ES-I3 (cell line): Measurements from ENCODE around the gene ADCY10.

ENCODE experiments used
- H3K36me3 ChIP-seq: 2 replicates; pipeline ENCODE4 v1.6.1; 2013; ENCODE audit warnings: mild to moderate bottlenecking, low read length, control low read depth, moderate library complexity; ENCODE audit not compliant: insufficient read depth
- H3K4me1 ChIP-seq: 2 replicates; pipeline ENCODE4 v1.6.1; 2013; ENCODE audit warnings: mild to moderate bottlenecking, control low read depth, low read length; ENCODE audit not compliant: insufficient read depth
- H3K9ac ChIP-seq: 2 replicates; pipeline ENCODE4 v1.6.1; 2013; ENCODE audit warnings: low read depth, mild to moderate bottlenecking, low read length, moderate library complexity
- H3K9me3 ChIP-seq: 2 replicates; pipeline ENCODE4 v1.6.1; 2013; ENCODE audit warnings: mild to moderate bottlenecking, low read length, moderate library complexity; ENCODE audit not compliant: control insufficient read depth, insufficient read depth

ADCY10 gene

GRCh38 chr1:167913895-167914496 is at the start of gene ADCY10:
ADCY10 (minus strand) TSS chr1:167914134; CDS start chr1:167905140, 8,994 bp downstream.
- H3K9ac ChIP-seq = no peak within 1 kb of the TSS
- H3K9me3 ChIP-seq = peaks cover 9% of the 10 kb centered on the region
- H3K4me1 ChIP-seq = peaks cover 14% of the 10 kb centered on the region; the same call in 1 of the 2 replicates
- H3K36me3 ChIP-seq = no peaks in the 10 kb centered on the region

DNA sequence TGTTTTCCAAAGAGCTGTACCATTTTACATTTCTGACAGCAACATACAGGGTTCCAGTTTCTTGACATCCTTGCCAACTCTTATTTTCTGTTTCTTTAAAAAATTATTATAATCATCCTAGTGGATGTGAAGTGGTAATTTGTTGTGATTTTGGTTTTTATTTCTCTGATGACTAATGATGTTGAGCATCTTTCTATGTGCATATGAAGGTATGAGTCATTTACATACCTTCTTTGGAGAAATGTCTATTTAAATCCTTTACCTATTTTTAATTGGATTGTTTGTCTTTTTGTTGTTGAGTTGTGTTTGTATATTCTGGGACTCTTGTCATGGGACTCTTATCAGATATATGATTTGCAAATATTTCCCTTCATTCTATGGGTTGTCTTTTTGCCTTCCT is 43.8 kb upstream of the ADCY10 start:
- H3K9ac ChIP-seq = no peak overlapping the region
- H3K9me3 ChIP-seq = no peaks in the 10 kb centered on the region
- 0 out of 2 replicates have a peak, but pooled peaks cover 3% of the 10 kb centered on the region for H3K36me3 ChIP-seq
- no peaks in the 10 kb centered on the region for H3K4me1 ChIP-seq

DNA sequence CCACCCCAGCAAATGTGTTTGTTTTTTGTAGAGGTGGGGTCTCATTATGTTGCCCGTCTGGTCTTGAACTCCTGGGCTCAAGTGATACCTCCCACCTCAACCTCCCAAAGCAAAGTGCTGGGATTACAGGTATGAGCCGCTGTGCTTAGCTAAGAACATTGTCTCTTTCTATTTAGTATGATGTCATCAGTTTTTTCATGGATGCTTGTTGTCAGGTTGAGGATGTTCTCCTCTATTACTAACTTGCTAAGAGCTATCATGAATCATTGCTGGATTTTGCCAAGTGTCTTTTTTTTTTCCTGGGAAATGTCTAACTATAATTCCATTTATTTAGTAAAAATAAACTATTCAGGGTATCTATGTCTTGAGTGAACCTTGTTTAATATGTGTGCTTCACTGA is 42.0 kb upstream of the ADCY10 start:
- Histone ChIP-seq H3K36me3 (0 out of 2 replicates have a peak, but pooled peaks cover 3% of the 10 kb centered on the region), H3K9ac (no peak overlapping the region), H3K9me3 (no peaks in the 10 kb centered on the region), H3K4me1 (no peaks in the 10 kb centered on the region)

GRCh38 chr1:167950569-167950968 is 36.6 kb upstream of the ADCY10 start:
- Histone ChIP-seq H3K9me3 (no peaks in the 10 kb centered on the region), H3K36me3 (0 out of 2 replicates have a peak, but pooled peaks cover 3% of the 10 kb centered on the region), H3K4me1 (no peaks in the 10 kb centered on the region; the same call in 1 of the 2 replicates), H3K9ac (no peak overlapping the region)

- H3K4me1 ChIP-seq = no peaks in the 10 kb centered on the region; the same call in 1 of the 2 replicates
- H3K9ac ChIP-seq = no peak overlapping the region
- H3K36me3 ChIP-seq = no peaks in the 10 kb centered on the region
- H3K9me3 ChIP-seq = no peaks in the 10 kb centered on the region
These were observed 35.9 kb upstream of the ADCY10 start for GRCh38 chr1:167949785-167950184.

GRCh38 chr1:167947733-167948132 is 33.8 kb upstream of the ADCY10 start:
- Histone ChIP-seq H3K4me1 (no peaks in the 10 kb centered on the region; the same call in 1 of the 2 replicates), H3K9me3 (no peaks in the 10 kb centered on the region), H3K36me3 (no peaks in the 10 kb centered on the region), H3K9ac (no peak overlapping the region)

GRCh38 chr1:167943541-167943940 is 29.6 kb upstream of the ADCY10 start:
- Histone ChIP-seq H3K9ac (no peak overlapping the region), H3K9me3 (no peaks in the 10 kb centered on the region), H3K36me3 (no peaks in the 10 kb centered on the region), H3K4me1 (no peaks in the 10 kb centered on the region; the same call in 1 of the 2 replicates)

DNA sequence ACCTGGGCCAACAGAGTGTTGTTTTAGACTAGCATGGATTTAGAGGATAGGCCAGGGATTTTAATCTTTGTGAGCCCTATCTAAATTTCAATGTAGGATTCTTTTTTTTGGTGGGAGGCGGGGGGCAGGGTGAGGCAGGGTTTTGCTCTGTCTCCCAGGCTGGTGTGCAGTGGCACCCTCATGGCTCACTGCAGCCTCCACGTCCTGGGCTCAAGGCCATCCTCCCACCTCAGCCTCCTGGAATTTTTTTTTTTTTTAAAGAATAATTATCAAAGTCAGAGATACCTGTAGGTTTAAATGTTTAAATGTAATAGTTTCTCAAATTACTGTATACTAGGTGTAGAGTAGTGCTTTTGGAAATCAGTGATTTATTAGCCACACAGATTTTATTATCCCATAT is 26.3 kb upstream of the ADCY10 start:
- H3K4me1 ChIP-seq = no peaks in the 10 kb centered on the region; the same call in 1 of the 2 replicates
- no peak overlapping the region for H3K9ac ChIP-seq
- H3K9me3 ChIP-seq = no peaks in the 10 kb centered on the region
- H3K36me3 ChIP-seq = no peaks in the 10 kb centered on the region

- no peaks in the 10 kb centered on the region; the same call in 1 of the 2 replicates for H3K4me1 ChIP-seq
These were observed 24.2 kb upstream of the ADCY10 start for GRCh38 chr1:167938080-167938636.

DNA sequence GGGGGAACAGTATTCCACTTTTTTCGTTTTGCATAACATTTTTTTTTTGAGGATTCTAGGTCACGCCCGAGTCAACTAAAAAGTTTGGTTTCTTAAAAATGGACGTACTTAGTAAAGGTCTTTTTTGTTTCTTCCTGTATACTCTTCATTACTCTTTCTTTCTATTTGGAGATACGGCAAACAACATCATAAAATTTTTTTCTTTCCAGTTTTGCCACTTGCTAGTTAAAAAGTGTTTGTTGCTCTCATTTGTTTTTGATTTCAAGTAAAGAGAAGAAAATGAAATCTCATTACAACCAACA is 23.7 kb upstream of the ADCY10 start:
- Histone ChIP-seq H3K4me1 (no peaks in the 10 kb centered on the region; the same call in 1 of the 2 replicates), H3K9me3 (no peaks in the 10 kb centered on the region), H3K36me3 (no peaks in the 10 kb centered on the region), H3K9ac (peak overlapping the region; percentile 96)

More at GRCh38 chr1:167938080-167938636, 24.2 kb upstream of the ADCY10 start:
- Histone ChIP-seq H3K9ac (peak overlapping the region; percentile 96), H3K9me3 (no peaks in the 10 kb centered on the region), H3K36me3 (no peaks in the 10 kb centered on the region)

DNA sequence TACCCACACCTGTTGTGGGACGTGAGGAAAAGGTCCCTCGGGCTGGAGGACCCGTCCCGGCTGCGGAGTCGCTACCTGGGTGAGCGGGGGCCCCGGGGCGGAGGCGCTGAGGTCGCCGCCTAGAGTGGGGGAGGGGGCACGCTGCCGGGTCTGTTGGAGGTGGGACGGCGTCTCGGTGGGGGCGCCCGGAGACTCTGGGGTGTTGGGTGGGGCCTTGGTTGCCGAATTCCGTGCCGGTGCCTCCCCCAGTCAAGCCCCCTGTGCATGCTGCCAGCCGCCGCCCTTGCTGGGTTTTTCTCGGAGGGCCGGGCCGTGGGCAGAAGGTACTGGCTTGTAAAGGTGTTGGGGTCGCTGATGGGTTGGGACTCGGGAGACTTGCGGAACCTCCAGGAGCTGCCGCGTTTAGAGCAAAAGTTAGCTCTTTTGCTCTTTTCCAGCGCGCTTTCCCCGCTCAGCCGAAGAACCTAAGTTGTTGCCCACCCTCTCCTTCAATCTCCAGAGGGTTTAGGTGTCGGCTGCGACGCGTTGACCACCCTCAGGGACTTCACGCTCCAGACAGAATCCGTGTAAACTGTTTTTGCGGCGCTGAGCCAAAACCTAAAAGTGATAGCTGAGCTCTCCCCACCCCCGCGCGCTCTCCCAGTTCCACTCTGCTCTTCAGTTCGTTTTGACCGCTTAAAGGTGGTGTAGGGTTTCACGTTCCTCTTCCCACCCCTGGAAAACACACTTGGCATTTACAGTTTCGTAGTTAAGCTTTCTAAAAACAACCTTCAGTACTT is 23.2 kb upstream of the ADCY10 start, which contains the start of gene MPC2:
Gene MPC2 (minus strand): TSS at position 143 of the 779 bp plus-strand sequence. CDS start 1,231 bp downstream, outside the sequence.
- Histone ChIP-seq H3K4me1 (no peaks in the 10 kb centered on the region; the same call in 1 of the 2 replicates), H3K9me3 (no peaks in the 10 kb centered on the region), H3K9ac (peak within 1 kb of the TSS; percentile 96), H3K36me3 (no peaks in the 10 kb centered on the region)

DNA sequence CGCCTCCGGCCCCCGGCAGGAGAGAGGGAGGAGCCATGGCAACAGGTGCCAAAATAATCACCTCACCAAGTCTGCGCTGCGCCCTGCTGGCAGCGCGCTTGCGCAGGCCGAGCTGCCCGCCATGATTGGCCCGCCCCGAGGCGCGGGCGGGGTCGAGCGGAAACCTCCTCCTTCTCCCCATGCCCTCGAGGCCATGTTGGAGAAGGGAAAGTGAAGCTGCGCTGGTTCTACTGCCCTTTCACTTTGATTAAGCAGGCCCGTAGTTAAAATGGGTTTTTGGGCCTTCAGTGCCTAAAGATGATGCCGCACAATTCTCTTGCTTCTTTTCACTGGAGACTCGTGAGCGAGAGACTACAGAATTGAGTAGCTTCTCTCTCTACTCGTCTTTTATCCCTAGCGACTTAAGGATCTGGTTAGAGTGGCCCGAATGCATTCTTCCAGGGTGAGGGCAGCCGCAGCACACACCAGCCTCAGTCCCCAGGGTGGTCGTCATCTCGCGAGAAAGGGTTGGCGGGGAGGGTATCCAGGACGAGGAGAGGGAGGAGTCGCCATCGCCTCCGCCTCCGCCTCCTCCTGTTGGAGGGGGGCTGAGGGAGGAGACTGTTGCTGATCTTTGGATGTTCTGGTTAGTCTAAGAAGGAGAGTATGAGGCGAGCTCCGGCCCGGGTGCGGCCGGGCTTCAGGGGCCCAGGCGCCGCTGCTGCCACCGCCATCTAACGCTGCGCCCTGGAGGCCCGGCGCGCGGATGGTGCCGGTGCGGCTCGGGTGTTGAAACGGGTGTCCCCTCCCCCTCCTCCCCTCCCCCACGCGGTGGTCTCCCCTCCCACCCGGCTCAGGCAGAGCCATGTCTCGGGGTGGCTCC is 22.4 kb upstream of the ADCY10 start, which contains the start of gene DCAF6:
Gene DCAF6 (plus strand): TSS at position 616 of the 862 bp plus-strand sequence. CDS start 229 bp downstream, at position 845.
- Histone ChIP-seq H3K9me3 (no peaks in the 10 kb centered on the region), H3K4me1 (no peaks in the 10 kb centered on the region; the same call in 1 of the 2 replicates), H3K36me3 (no peaks in the 10 kb centered on the region), H3K9ac (peak within 1 kb of the TSS; percentile 96)

DNA sequence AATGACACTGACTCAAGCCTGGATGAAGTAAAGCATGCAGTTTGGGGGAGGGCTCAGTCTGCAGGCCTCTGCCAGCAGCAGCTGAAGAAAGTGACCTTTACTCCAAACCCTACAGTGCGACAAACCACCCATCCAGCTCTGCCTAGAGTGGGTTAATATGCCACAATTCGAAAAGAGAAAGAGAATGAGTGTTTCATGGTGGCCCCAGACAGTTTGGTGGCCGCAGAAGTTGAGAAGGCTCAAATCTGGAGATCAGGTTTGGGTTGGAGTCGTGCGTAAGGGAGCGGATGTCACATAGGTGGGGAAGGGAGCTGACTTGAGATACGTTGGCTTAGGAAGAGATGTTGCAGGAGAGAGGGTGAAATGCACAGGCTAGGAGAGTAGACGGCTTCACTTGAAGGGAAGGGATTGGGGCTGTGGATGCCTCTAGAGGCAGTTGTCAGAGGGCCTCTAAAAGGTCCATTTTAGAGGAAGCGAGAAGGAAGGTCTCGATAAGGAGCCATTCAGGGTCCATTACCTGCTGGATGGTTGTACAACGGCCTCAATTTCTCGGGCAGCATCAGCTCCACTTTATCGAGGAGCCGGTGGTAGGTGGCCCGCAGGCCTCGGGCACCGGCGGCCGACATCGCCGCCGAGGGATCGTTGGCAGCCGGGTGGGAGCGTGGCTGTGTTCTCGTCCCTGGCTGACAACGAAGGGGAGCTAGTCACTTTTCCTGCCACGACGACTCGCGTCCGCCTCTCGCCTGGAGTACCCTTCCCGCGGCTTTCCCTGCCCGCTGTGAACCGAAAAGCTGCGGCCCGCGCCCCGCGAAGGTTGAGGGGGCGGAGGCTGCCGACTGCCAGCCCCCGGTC is 21.5 kb upstream of the ADCY10 start:
- H3K9me3 ChIP-seq = no peaks in the 10 kb centered on the region

More for the DNA sequence above, 21.5 kb upstream of the ADCY10 start:
- H3K9ac ChIP-seq = peak overlapping the region; percentile 96
- H3K4me1 ChIP-seq = no peaks in the 10 kb centered on the region; the same call in 1 of the 2 replicates
- no peaks in the 10 kb centered on the region for H3K36me3 ChIP-seq
